CD4-positive, alpha-beta memory T cell (primary cell): ENCODE data around the gene R3HDM4. TPM values are rescaled to one million over a fixed set of nuclear protein-coding genes. Genes with fewer than 3 reads are reported as not detected.

Source experiments
- CTCF ChIA-PET: fragments of 350-600 bp; sonication (Branson Sonifier 250); formaldehyde crosslinking; loops from one replicate; lab custom pipeline; 2021; ENCODE audit warnings: inconsistent platforms; ENCODE audit not compliant: partially characterized antibody; lab: Charles Lee
- POLR2A ChIA-PET: fragments of 350-600 bp; sonication (Branson Sonifier 250); formaldehyde crosslinking; loops from one replicate; lab custom pipeline; 2021; ENCODE audit not compliant: partially characterized antibody; lab: Charles Lee
- DNase-seq, 5 donors: peaks; one replicate each; pipeline versions ENCODE4 v3.0.0 to v3.0.0-alpha.2; 2020 to 2022; ENCODE audit warnings: mixed read lengths in 1 of 5
- H3K27ac ChIP-seq: one replicate; pipeline ENCODE4 v1.7.0; 2013; ENCODE audit warnings: low read depth, low read length
- H3K27me3 ChIP-seq: 2 replicates; pipeline ENCODE4 v1.7.0; 2013; ENCODE audit warnings: mild to moderate bottlenecking, low read length, moderate library complexity; ENCODE audit not compliant: insufficient read depth
- H3K36me3 ChIP-seq: 2 replicates; pipeline ENCODE4 v1.7.0; 2013; ENCODE audit warnings: mild to moderate bottlenecking, low read length, moderate library complexity; ENCODE audit not compliant: insufficient read depth
- H3K4me1 ChIP-seq: 2 replicates; pipeline ENCODE4 v1.7.0; 2013; ENCODE audit warnings: mild to moderate bottlenecking, low read length, moderate library complexity; ENCODE audit not compliant: insufficient read depth
- H3K4me3 ChIP-seq, 2 donors: one replicate each; pipeline ENCODE4 v1.7.0; 2013; ENCODE audit warnings: low read length in 2 of 2, mild to moderate bottlenecking in 1 of 2
- H3K9me3 ChIP-seq, 2 donors: one replicate each; pipeline ENCODE4 v1.7.0; 2013; ENCODE audit warnings: low read length in 2 of 2, control low read depth in 1 of 2; ENCODE audit not compliant: control insufficient read depth in 1 of 2
- H3K27ac Mint-ChIP-seq, 7 donors: one replicate each; pipeline ENCODE4 v1.8.0; 2020 to 2021; ENCODE audit warnings: mixed read lengths in 7 of 7, mild to moderate bottlenecking in 6 of 7, inconsistent platforms in 3 of 7, moderate library complexity in 3 of 7
- H3K27me3 Mint-ChIP-seq, 2 donors: one replicate each; pipeline ENCODE4 v1.8.0; 2020 to 2021; ENCODE audit warnings: mixed read lengths in 2 of 2
- H3K36me3 Mint-ChIP-seq, 2 donors: one replicate each; pipeline ENCODE4 v1.8.0; 2020 to 2021; ENCODE audit warnings: mixed read lengths in 2 of 2, inconsistent platforms in 1 of 2, mild to moderate bottlenecking in 1 of 2
- H3K4me1 Mint-ChIP-seq, 4 donors: one replicate each; pipeline ENCODE4 v1.8.0; 2020 to 2021; ENCODE audit warnings: mixed read lengths in 4 of 4, mild to moderate bottlenecking in 1 of 4
- H3K4me3 Mint-ChIP-seq, 8 donors: one replicate each; pipeline ENCODE4 v1.8.0; 2020 to 2021; ENCODE audit warnings: mixed read lengths in 8 of 8, mild to moderate bottlenecking in 7 of 8, moderate library complexity in 6 of 8, inconsistent platforms in 3 of 8
- H3K9me3 Mint-ChIP-seq, 8 donors: one replicate each; pipeline ENCODE4 v1.8.0; 2020 to 2021; ENCODE audit warnings: mixed read lengths in 8 of 8, mild to moderate bottlenecking in 5 of 8, inconsistent platforms in 3 of 8, moderate library complexity in 1 of 8
- intact Hi-C: fragments of 100-400 bp; cut with micrococcal nuclease; formaldehyde crosslinking; loops from one replicate; pipeline ENCODE4 v1.15.1; 2023
- polyA plus RNA-seq, 2 donors: library from polyadenylated mRNA; unstranded; fragments of 300-500 nt; fragmentation: Illumina TruSeq; gene quantifications; one replicate each; pipeline ENCODE4 v1.2.3, GENCODE V29; 2021
- total RNA-seq, 2 experiments: library from RNA; stranded (reverse); gene quantifications; one replicate each; pipeline ENCODE4 v1.2.3, GENCODE V29; 2021

R3HDM4 gene
- total and polyA plus RNA-seq, 4 experiments from 2014 or later: 153 to 230 (median 181) TPM

- POLR2A ChIA-PET: interaction anchor here (0.9 kb wide), 1 partner anchor 45 kb away, joined by 3 read pairs; the partner anchor contains the start of gene WDR18
- H3K4me3 ChIP-seq: no peak overlapping the region
- no peaks in the 10 kb centered on the region for H3K27me3 ChIP-seq
- intact Hi-C loops: loop anchor here (2.0 kb wide), 1 partner anchor 15 kb away; no protein-coding TSS in a partner anchor
- Mint-ChIP-seq H3K36me3 (no peaks in the 10 kb centered on the region), H3K27me3 (no peaks in the 10 kb centered on the region), H3K4me1 (peaks cover 14 to 32% (median 25%) of the 10 kb centered on the region in 4 donors), H3K27ac (peak overlapping the region in 6 of 7 donors; percentile 72 to 91 (median 80)), H3K9me3 (peaks cover 0 to 2% (median 0%) of the 10 kb centered on the region in 8 donors), H3K4me3 (peak overlapping the region; percentile 63 to 83 (median 76))
- DNase-seq: no peak
- no peaks in the 10 kb centered on the region for H3K9me3 ChIP-seq
- no peak overlapping the region for H3K27ac ChIP-seq
- H3K36me3 ChIP-seq: no peaks in the 10 kb centered on the region
- CTCF ChIA-PET: no interaction called here
- H3K4me1 ChIP-seq: peaks cover 21% of the 10 kb centered on the region
These were observed 26.9 kb upstream of the R3HDM4 start for GRCh38 chr19:939922-940321.

GRCh38 chr19:939439-939838, 26.4 kb upstream of the R3HDM4 start:
- no peak overlapping the region for H3K4me3 ChIP-seq
- POLR2A ChIA-PET: interaction anchor here (1.1 kb wide), 1 partner anchor 253 kb away, joined by 3 read pairs; no protein-coding TSS in a partner anchor
- H3K9me3 ChIP-seq: no peaks in the 10 kb centered on the region
- H3K9me3 Mint-ChIP-seq: peaks cover 0 to 2% (median 0%) of the 10 kb centered on the region in 8 donors
- H3K27me3 ChIP-seq: no peaks in the 10 kb centered on the region
- H3K27me3 Mint-ChIP-seq: no peaks in the 10 kb centered on the region
- intact Hi-C loops: no loop called here
- H3K4me1 ChIP-seq: peaks cover 21% of the 10 kb centered on the region
- peaks cover 14 to 32% (median 25%) of the 10 kb centered on the region in 4 donors for H3K4me1 Mint-ChIP-seq
- DNase-seq: no peak
- H3K27ac ChIP-seq: no peak overlapping the region
- CTCF ChIA-PET: interaction anchor here (1.0 kb wide), 1 partner anchor 31 kb away, joined by 4 read pairs; no protein-coding TSS in a partner anchor
- peak overlapping the region in 4 of 7 donors; percentile 47 to 78 (median 69) for H3K27ac Mint-ChIP-seq
- H3K36me3 ChIP-seq: no peaks in the 10 kb centered on the region
- H3K4me3 Mint-ChIP-seq: peak overlapping the region in 3 of 8 donors; percentile 38 to 80 (median 74)
- no peaks in the 10 kb centered on the region for H3K36me3 Mint-ChIP-seq

GRCh38 chr19:938233-938923, 25.4 kb upstream of the R3HDM4 start:
- Histone ChIP-seq H3K9me3 (no peaks in the 10 kb centered on the region), H3K36me3 (no peaks in the 10 kb centered on the region), H3K4me1 (peaks cover 27% of the 10 kb centered on the region), H3K27ac (no peak overlapping the region), H3K4me3 (no peak overlapping the region), H3K27me3 (no peaks in the 10 kb centered on the region)
- Mint-ChIP-seq H3K4me1 (peaks cover 14 to 32% (median 25%) of the 10 kb centered on the region in 4 donors), H3K4me3 (peak overlapping the region in 1 of 8 donors; percentile 52), H3K9me3 (peaks cover 0 to 2% (median 0%) of the 10 kb centered on the region in 8 donors), H3K36me3 (no peaks in the 10 kb centered on the region), H3K27me3 (no peaks in the 10 kb centered on the region), H3K27ac (peak overlapping the region in 3 of 7 donors; percentile 23 to 38 (median 36))
- ChIA-PET POLR2A (interaction anchor here (1.1 kb wide), 1 partner anchor 254 kb away, joined by 3 read pairs; no protein-coding TSS in a partner anchor), CTCF (interaction anchor here (0.9 to 1.8 kb wide), 4 partner anchors 15 to 46 kb away, joined by 4 to 6 read pairs (median 4); partner anchors contain the start of gene WDR18)
- DNase-seq: no peak
- intact Hi-C loops: no loop called here

- peak in 4 of 5 donors; percentile 35 to 57 (median 50) for DNase-seq
- H3K36me3 Mint-ChIP-seq: peaks cover 0 to 1% of the 10 kb centered on the region in 2 donors
- Histone ChIP-seq H3K27ac (no peak overlapping the region), H3K4me1 (peaks cover 38% of the 10 kb centered on the region), H3K4me3 (no peak overlapping the region), H3K36me3 (no peaks in the 10 kb centered on the region), H3K27me3 (no peaks in the 10 kb centered on the region), H3K9me3 (no peaks in the 10 kb centered on the region)
- H3K27me3 Mint-ChIP-seq: no peaks in the 10 kb centered on the region
- ChIA-PET CTCF (interaction anchor here (1.5 to 1.8 kb wide), 2 partner anchors 13 to 47 kb away, joined by 5 to 6 read pairs; partner anchors contain the start of gene WDR18), POLR2A (interaction anchor here (1.9 kb wide), 1 partner anchor 13 kb away, joined by 6 read pairs; no protein-coding TSS in a partner anchor)
- intact Hi-C loops: no loop called here
- peaks cover 14 to 38% (median 29%) of the 10 kb centered on the region in 4 donors for H3K4me1 Mint-ChIP-seq
- H3K27ac Mint-ChIP-seq: peak overlapping the region in 6 of 7 donors; percentile 22 to 86 (median 62)
- peak overlapping the region in 4 of 8 donors; percentile 13 to 77 (median 36) for H3K4me3 Mint-ChIP-seq
- peaks cover 0 to 2% (median 0%) of the 10 kb centered on the region in 8 donors for H3K9me3 Mint-ChIP-seq
These were observed 24.3 kb upstream of the R3HDM4 start for GRCh38 chr19:937259-937694.

GRCh38 chr19:936175-936546, 23.1 kb upstream of the R3HDM4 start:
- Mint-ChIP-seq H3K4me1 (peaks cover 9 to 37% (median 26%) of the 10 kb centered on the region in 4 donors), H3K36me3 (peaks cover 0 to 1% of the 10 kb centered on the region in 2 donors), H3K9me3 (peaks cover 0 to 2% (median 0%) of the 10 kb centered on the region in 8 donors), H3K4me3 (no peak overlapping the region), H3K27me3 (no peaks in the 10 kb centered on the region), H3K27ac (no peak overlapping the region)
- ChIA-PET POLR2A (interaction anchor here (1.3 to 1.9 kb wide), 2 partner anchors 11 to 62 kb away, joined by 3 to 6 read pairs; no protein-coding TSS in a partner anchor), CTCF (interaction anchor here (2.9 kb wide), 1 partner anchor 13 kb away, joined by 8 read pairs; no protein-coding TSS in a partner anchor)
- no peaks in the 10 kb centered on the region for H3K9me3 ChIP-seq
- H3K4me3 ChIP-seq: no peak overlapping the region
- H3K4me1 ChIP-seq: peaks cover 37% of the 10 kb centered on the region
- no peaks in the 10 kb centered on the region for H3K36me3 ChIP-seq
- H3K27ac ChIP-seq: no peak overlapping the region
- intact Hi-C loops: no loop called here
- H3K27me3 ChIP-seq: no peaks in the 10 kb centered on the region
- DNase-seq: no peak

GRCh38 chr19:934865-935479, 22.0 kb upstream of the R3HDM4 start:
- ChIA-PET POLR2A (interaction anchor here (0.8 kb wide), 1 partner anchor 49 kb away, joined by 3 read pairs; the partner anchor contains the start of gene WDR18), CTCF (interaction anchor here (1.2 to 2.9 kb wide), 2 partner anchors 12 to 49 kb away, joined by 3 to 8 read pairs; partner anchors contain the start of gene WDR18)
- no peak overlapping the region for H3K4me3 Mint-ChIP-seq
- H3K4me1 Mint-ChIP-seq: peaks cover 6 to 31% (median 20%) of the 10 kb centered on the region in 4 donors
- Histone ChIP-seq H3K27ac (no peak overlapping the region), H3K4me3 (no peak overlapping the region), H3K36me3 (no peaks in the 10 kb centered on the region), H3K27me3 (no peaks in the 10 kb centered on the region), H3K9me3 (no peaks in the 10 kb centered on the region), H3K4me1 (peaks cover 27% of the 10 kb centered on the region)
- no peak for DNase-seq
- H3K27ac Mint-ChIP-seq: no peak overlapping the region
- peaks cover 0 to 1% of the 10 kb centered on the region in 2 donors for H3K36me3 Mint-ChIP-seq
- intact Hi-C loops: no loop called here
- peaks cover 0 to 2% (median 0%) of the 10 kb centered on the region in 8 donors for H3K9me3 Mint-ChIP-seq
- no peaks in the 10 kb centered on the region for H3K27me3 Mint-ChIP-seq
